GM19351 (cell line): ENCODE measurements around the gene RAPGEF5.
"Not testable (repeated sequence)": the region's sequence is repeated elsewhere in the genome, so short reads cannot be mapped to it uniquely, and the experiment has no call there.

Experiments
- ATAC-seq: cut with Tn5 transposase; IDR thresholded peaks from one replicate; pipeline ENCODE4 v1.9.1; 2021; ENCODE audit warnings: mild to moderate bottlenecking, moderate library complexity; ENCODE audit not compliant: unreplicated experiment

The RAPGEF5 gene

DNA sequence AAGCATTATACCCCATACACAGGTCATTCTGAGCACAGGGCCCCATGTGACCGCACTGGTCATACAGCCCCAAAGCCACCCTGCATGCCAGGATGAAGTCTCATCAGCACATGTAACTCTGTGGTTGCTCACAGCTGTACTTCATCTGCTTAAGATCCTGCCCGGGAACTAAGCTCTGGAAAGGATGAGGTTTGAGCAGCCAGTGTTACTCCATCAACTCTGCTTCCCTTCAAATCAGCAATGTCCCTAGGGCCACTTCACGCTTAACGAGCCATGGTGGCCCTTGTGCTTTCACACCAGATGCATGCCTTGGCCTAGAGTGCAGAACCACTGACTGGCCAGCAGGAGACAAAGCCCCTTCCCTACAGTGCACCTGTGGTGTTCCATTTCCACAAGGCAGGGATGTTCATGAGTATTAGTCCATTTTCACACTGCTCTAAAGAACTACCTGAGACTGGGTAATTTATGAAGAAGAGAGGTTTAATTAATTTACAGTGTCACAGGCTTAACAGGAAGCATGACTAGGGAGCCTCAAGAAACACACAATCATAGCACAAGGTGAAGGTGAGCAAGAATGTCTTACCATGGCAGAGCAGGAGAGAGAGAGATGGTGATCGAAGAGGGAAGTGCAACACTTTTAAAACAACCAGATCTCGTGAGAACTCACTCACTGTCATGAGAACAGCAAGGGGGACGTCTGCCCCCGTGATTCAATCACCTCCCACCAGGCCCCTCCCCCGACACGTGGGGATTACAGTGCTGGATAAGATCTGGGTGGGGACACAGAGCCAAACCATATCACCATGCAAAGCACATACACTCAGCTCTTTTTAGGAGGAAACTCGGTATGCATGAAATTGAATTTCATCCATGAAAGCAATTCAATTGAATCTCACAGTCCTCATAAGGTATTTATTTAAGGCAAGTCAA lies 262.3 kb downstream of the RAPGEF5 start:
- ATAC-seq, result no peak

DNA sequence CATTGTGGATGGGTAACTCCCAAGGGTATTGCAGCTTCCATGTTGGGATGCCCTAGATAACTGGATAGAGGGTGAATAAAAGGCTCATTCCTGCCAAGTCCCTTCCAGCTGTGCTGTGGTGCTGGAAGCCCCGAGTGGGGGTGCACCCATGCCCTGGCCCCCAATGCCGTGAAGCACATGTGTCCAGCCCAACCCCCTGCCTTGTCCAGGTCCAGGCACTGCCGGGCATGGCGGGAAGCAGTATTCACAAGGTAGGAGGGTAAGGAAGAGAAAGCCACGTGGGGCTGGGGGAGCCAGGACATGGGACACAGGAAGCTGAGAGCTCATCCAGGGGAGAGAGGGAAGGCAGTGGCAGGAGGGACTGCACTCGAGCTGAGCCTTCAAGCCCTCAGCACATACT lies 263.0 kb downstream of the RAPGEF5 start:
- no peak for ATAC-seq

DNA sequence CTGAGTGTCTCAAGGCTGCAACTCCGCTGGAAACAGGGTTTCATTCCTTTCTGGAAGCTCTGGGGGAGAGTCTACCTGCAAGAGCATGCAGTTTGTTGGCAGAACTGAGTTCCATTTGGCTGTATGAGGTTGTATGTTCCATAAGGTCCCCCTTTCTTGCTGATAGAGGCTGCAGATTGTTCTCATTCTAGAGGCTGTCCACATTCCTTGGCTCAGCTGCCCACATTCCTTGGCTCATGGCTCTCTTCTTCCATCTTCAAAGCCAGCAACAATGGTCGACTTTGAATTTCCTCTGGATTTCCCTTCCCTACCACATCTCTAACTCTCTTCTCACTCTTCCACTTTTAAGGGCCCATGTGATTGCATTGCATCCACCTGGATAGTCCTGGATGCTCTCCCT lies 264.0 kb downstream of the RAPGEF5 start:
- ATAC-seq, result no peak

DNA sequence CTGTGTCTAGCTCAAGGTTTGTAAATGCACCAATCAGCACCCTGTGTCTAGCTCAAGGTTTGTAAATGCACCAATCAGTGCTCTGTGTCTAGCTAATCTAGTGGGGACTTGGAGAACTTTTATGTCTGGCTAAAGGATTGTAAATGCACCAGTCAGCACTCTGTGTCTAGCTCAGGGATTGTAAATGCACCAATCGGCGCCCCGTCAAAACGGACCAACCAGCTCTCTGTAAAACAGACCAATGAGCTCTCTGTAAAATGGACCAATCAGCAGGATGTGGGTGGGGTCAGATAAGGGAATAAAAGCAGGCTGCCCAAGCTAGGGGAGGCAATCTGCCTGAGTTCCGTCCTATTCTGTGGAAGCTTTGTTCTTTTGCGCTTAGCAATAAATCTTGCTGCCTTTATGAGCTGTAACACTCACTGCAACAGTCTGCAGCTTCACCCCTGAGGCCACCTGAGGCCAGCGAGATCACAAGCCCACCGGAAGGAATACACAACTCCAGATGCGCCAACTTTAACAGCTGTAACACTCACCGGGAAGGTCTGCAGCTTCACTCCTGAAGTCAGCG lies 265.9 kb downstream of the RAPGEF5 start:
- not testable (repeated sequence) for ATAC-seq

DNA sequence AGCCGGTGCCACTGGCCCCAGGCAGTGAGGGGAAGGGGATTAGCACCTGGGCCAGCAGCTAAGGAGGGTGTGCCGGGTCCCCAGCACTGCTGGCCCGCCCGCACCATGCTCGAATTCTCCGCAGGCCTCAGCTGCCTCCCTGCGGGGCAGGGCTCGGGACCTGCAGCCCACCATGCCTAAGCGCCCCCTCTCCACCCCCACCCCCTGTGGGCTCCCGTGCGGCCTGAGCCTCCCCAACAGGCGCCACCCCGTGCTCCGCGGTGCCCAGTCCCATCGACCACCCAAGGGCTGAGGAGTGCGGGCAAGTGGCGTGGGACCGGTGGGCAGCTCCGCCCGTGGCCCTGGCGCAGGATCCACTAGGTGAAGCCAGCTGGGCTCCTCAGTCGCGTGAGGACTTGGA lies 266.4 kb downstream of the RAPGEF5 start:
- ATAC-seq, result no peak

DNA sequence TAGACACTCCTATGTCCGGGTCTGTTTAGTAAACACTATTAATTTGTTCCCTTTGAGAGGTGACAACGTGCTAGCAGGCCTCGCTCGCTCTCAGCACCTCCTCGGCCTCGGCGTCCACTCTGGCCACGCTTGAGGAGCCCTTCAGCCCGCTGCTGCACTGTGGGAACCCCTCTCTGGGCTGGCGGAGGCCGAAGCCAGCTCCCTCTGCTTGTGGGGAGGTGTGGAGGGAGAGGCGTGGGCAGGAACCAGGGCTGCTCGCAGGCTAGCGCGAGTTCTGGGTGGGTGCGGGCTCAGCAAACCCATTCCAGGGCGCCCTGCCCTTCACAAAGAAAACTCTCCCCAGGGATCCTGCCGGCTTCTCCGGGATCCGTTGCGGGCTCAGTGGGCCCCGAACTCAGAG lies 266.8 kb downstream of the RAPGEF5 start:
- no peak for ATAC-seq

DNA sequence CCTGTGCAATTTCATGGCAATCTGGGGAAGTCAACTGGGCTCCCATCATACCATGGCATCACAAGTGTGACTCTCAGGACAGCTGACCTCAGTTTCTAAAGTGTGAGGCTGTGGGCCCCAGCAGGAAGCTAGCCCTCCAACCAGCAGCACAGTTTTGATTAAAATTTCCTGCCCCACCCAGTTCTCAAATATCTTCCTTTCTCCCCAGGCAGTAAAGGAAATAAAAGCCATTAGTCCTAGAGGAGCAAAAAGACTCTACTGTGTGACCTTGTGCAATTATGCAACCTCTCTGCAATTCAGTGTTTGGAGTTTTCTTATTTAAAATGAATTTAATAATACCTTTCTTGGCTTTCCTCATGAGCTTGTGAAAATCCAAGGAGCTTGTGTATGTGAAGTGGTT lies 268.1 kb downstream of the RAPGEF5 start:
- ATAC-seq, result no peak

DNA sequence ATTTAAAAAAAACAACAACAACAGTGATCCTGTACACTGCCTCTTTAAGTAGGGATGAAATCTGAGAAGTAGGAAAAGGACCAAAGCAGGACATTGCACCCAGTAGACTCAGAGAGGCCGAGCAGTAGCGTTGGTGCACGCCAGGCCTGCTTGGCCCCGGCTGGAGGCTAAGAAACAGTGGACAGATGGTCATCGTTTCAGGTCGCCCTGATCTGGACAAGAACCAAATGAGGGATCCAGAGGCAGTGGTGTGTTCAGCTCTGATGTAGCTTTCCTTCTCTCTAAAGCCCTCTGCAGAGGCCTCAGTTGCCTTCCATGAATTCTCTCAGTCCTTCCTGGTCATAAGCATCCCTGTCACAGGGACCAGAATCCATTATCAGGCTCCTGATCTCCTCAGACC lies 269.1 kb downstream of the RAPGEF5 start:
- no peak for ATAC-seq

DNA sequence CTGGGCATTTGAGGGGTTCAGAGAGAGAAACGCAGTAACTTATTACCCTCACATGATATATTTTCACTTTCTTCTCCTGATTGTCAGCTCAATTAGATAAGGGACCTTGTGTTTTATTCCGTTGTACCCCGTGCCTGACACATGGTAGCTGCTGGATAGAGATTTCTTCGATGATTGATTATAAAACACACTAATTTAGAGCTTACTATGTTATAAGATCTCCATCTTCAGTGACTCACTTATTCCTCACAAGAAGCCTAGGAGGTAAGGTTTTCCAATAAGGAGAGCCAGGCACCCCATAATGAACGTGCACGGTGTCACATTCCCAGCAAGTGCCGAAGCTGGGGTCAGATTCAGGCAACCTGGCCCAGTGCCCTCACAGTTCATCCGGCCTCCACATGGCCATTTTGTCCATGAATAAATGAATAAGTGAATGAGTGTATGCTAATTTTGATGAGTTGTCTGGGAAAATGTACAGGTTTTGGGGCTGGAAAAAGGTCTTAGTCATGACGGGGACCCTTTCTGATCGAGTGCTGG lies 273.2 kb downstream of the RAPGEF5 start:
- no peak for ATAC-seq

DNA sequence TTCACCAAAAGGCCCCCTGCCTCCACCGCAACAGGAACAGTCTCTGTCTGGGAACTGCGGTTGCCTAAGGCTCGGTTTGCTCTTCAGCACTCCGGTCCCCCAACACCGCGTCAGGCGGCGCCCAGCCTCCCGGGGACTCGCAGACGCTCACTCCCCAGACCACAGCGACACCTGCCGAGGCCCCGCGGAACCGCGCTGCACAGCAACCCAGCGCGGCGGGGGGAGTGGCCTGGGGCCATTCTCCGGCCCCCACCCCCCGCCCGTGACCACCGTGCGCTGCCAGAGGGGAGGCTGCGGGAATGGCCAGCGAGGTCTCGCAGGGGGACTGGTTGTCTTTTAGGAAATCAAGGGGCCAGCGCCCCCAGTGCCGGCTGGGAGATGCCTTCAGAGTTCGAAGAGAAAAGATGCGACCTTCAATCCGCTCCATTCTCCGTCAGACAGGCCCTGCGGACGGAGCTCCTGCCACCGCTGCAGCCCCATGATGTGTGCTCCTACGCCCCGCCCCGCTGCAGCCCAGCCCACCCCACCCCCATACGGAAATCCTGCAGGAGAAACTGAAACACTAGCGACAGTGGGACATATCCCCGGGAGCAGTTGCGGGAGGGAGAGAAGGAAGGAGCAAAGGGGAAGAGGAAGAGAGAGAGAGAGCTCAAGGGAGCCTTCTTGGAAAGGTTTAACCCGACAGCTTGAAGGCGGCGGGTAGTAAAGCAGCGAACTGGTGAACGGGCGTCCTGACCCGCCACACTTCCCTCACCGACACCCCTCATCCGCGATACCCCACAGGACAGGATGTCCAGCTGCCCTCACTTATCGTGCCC lies 273.9 kb downstream of the RAPGEF5 start:
- ATAC-seq, result peak; percentile 95

DNA sequence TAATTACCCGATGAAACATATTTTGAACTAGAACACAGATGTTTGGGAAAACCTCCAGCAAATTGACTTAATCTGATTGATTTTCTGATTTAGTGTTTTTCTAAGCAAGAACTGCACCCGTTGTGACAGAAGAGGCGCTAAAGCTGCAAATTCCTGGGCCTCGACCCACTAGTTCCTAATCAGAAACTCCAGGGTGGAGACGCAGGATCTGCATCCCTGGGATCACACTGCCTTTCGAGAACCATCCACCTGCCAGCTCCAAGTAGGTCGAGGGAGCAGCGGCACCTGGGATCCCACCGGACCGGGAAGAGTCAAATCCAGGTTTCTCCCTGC lies 274.4 kb downstream of the RAPGEF5 start:
- peak; percentile 6 for ATAC-seq

DNA sequence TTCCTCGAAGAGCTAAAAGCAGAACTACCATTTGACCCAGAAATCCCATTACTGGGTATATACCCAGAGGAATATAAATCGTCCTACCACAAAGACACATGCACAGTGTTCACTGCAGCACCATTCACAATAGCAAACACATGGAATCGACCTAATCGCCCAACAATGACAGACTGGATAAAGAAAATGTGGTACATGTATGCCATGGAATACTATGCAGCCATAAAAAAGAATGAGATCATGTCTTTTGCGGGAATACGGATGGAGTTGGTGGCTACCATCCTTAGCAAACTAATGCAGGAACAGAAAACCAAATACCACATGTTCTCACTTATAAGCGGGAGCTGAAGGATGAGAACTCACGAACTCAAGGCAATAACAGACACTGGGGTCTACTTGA lies 276.7 kb downstream of the RAPGEF5 start:
- ATAC-seq, result not testable (repeated sequence)

DNA sequence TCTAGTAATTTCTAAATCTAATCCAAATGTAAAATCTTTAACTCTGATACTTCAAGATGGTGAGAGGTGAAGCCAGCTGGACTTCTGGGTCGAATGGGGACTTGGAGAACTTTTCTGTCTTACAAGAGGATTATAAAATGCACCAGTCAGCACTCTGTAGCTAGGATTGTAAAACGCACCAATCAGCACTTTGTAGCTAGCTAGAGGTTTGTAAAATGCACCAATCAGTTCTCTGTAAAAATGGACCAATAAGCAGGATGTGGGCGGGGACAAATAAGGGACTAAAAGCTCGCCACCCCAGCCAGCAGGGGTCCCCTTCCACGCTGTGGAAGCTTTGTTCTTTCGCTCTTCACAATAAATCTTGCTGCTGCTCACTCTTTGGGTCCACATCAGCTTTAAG lies 278.1 kb downstream of the RAPGEF5 start:
- ATAC-seq, result not testable (repeated sequence)

DNA sequence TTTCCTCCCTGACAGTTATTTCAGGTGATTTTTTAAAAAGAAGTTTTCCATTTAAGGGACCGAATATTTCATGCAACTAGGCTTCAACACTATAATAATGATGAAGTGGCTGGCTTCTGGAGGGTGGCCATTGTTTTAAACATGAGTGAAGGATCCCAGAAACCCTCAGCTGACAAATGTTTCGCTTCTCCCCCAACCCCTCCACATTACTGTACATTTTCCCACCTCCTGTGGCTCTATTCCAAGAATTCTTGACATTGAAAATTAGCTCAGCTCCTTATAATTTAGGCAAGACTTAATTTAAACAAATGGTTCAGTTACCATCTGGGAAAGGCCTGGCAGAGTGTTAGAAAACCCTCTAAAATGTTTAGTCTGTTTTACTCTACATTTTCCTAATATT lies 281.4 kb downstream of the RAPGEF5 start:
- no peak for ATAC-seq

DNA sequence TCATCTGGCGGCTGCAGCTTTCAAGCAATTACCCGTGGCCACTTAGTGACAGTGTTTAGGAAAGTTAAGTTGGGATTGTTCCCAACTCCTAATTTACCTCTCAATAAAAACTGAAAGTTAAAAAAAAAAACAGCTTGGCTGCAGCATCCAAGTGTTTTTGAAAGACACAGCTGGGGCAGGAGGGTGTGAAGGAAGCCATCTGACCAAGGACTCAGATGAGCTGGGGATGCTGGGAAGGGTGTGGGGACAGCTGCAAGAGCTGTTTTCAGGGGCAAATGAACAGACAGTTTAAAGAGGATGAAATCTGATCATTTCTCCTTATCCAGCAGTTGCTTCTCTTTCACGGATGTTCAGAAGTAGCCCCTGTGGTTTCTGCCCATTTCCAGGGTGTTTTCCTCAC lies 282.1 kb downstream of the RAPGEF5 start:
- ATAC-seq, result no peak
